H9 (cell line): ENCODE data around the gene ELOA. TPM values are rescaled to one million over a fixed set of nuclear protein-coding genes. Genes with fewer than 3 reads are reported as not detected.

Experiments
- DNase-seq: peaks from one replicate; pipeline ENCODE4 v3.0.0-alpha.2; 2017
- H2AFZ ChIP-seq: one replicate; pipeline ENCODE4 v1.6.1; 2013; ENCODE audit warnings: mild to moderate bottlenecking, low read length, control low read depth, moderate library complexity
- H2AK5ac ChIP-seq: 2 replicates; pipeline ENCODE4 v1.6.1; 2013; ENCODE audit warnings: low read length, control low read depth, mixed read lengths; ENCODE audit not compliant: insufficient read length
- H2BK120ac ChIP-seq: one replicate; pipeline ENCODE4 v1.6.1; 2013; ENCODE audit warnings: low read depth, mild to moderate bottlenecking, low read length, control low read depth, inconsistent platforms; ENCODE audit not compliant: poor library complexity, severe bottlenecking
- H2BK12ac ChIP-seq: 2 replicates; pipeline ENCODE4 v1.6.1; 2013; ENCODE audit warnings: low read length, control low read depth, mixed read lengths, low read depth; ENCODE audit not compliant: insufficient read length
- H2BK15ac ChIP-seq: 2 replicates; pipeline ENCODE4 v1.6.1; 2013; ENCODE audit warnings: low read depth, low read length, control low read depth
- H2BK20ac ChIP-seq: one replicate; pipeline ENCODE4 v1.6.1; 2013; ENCODE audit warnings: low read depth, mild to moderate bottlenecking, low read length, control low read depth, inconsistent platforms; ENCODE audit not compliant: poor library complexity, severe bottlenecking
- H2BK5ac ChIP-seq: 2 replicates; pipeline ENCODE4 v1.6.1; 2013; ENCODE audit warnings: low read length, control low read depth, mixed read lengths; ENCODE audit not compliant: insufficient read length
- H3K14ac ChIP-seq: 2 replicates; pipeline ENCODE4 v1.6.1; 2013; ENCODE audit warnings: low read length, control low read depth; ENCODE audit not compliant: insufficient read depth
- H3K18ac ChIP-seq: 2 replicates; pipeline ENCODE4 v1.6.1; 2013; ENCODE audit warnings: low read depth, mild to moderate bottlenecking, mixed read lengths, low read length, control low read depth; ENCODE audit not compliant: insufficient read length
- H3K23ac ChIP-seq: 2 replicates; pipeline ENCODE4 v1.6.1; 2013; ENCODE audit warnings: low read length, control low read depth, mixed read lengths, low read depth; ENCODE audit not compliant: insufficient read length
- H3K23me2 ChIP-seq: 2 replicates; pipeline ENCODE4 v1.6.1; 2013; ENCODE audit warnings: low read depth, mild to moderate bottlenecking, mixed read lengths, low read length, control low read depth; ENCODE audit not compliant: insufficient read length, poor library complexity, severe bottlenecking
- H3K27ac ChIP-seq: 2 replicates; pipeline ENCODE4 v1.5.1; 2013; ENCODE audit warnings: low read length, control low read depth, mixed read lengths, low read depth; ENCODE audit not compliant: insufficient read length
- H3K27me3 ChIP-seq: 2 replicates; pipeline ENCODE4 v1.6.1; 2013; ENCODE audit warnings: low read length, control low read depth, inconsistent platforms; ENCODE audit not compliant: insufficient read depth
- H3K4ac ChIP-seq: 2 replicates; pipeline ENCODE4 v1.6.1; 2013; ENCODE audit warnings: low read depth, mild to moderate bottlenecking, control low read depth, inconsistent platforms, low read length, moderate library complexity
- H3K4me1 ChIP-seq: 2 replicates; pipeline ENCODE4 v1.6.1; 2013; ENCODE audit warnings: low read length, control low read depth, inconsistent platforms; ENCODE audit not compliant: insufficient read depth
- H3K4me2 ChIP-seq: 2 replicates; pipeline ENCODE4 v1.6.1; 2013; ENCODE audit warnings: low read length, control low read depth, mixed read lengths; ENCODE audit not compliant: insufficient read length, insufficient read depth
- H3K56ac ChIP-seq: 2 replicates; pipeline ENCODE4 v1.6.1; 2013; ENCODE audit warnings: low read depth, mild to moderate bottlenecking, mixed read lengths, low read length, control low read depth; ENCODE audit not compliant: insufficient read length
- H3K79me1 ChIP-seq: 2 replicates; pipeline ENCODE4 v1.6.1; 2013; ENCODE audit warnings: low read depth, mild to moderate bottlenecking, moderate library complexity, low read length, control low read depth, inconsistent platforms; ENCODE audit not compliant: insufficient read depth, poor library complexity, severe bottlenecking
- H3K79me2 ChIP-seq: 2 replicates; pipeline ENCODE4 v1.6.1; 2013; ENCODE audit warnings: low read length, control low read depth, inconsistent platforms; ENCODE audit not compliant: insufficient read depth
- H3K9ac ChIP-seq: 2 replicates; pipeline ENCODE4 v1.6.1; 2013; ENCODE audit warnings: low read length, control low read depth, mixed read lengths; ENCODE audit not compliant: insufficient read length; ENCODE audit errors: extremely low read depth
- H3K9me3 ChIP-seq: one replicate; pipeline ENCODE4 v1.6.1; 2013; ENCODE audit warnings: low read depth, low read length, inconsistent platforms; ENCODE audit not compliant: control insufficient read depth
- H3T11ph ChIP-seq: one replicate; pipeline ENCODE4 v1.6.1; 2013; ENCODE audit warnings: mild to moderate bottlenecking, low read length, control low read depth, inconsistent platforms
- H4K20me1 ChIP-seq: one replicate; pipeline ENCODE4 v1.6.1; 2013; ENCODE audit not compliant: control insufficient read depth, insufficient read length, insufficient read depth
- H4K5ac ChIP-seq: 2 replicates; pipeline ENCODE4 v1.6.1; 2013; ENCODE audit warnings: low read depth, mild to moderate bottlenecking, mixed read lengths, low read length, control low read depth; ENCODE audit not compliant: insufficient read length
- H4K8ac ChIP-seq: replicated peaks from 2 replicates; pipeline ENCODE4 v1.6.1; 2013; ENCODE audit warnings: low read length, control low read depth, mixed read lengths, low read depth; ENCODE audit not compliant: insufficient read length
- H4K91ac ChIP-seq: 2 replicates; pipeline ENCODE4 v1.6.1; 2013; ENCODE audit warnings: low read depth, mild to moderate bottlenecking, moderate library complexity, mixed read lengths, low read length, control low read depth; ENCODE audit not compliant: insufficient read length
- H3K27ac Mint-ChIP-seq, 3 experiments: 2 replicates in 2 of 3; 3 replicates in 1 of 3; pipeline ENCODE4 v1.8.0; 2020 to 2021; ENCODE audit warnings: mixed read lengths in 3 of 3, mild to moderate bottlenecking in 1 of 3, moderate library complexity in 1 of 3
- H3K27me3 Mint-ChIP-seq: 2 replicates; pipeline ENCODE4 v1.8.0; 2021; ENCODE audit warnings: low read depth, mild to moderate bottlenecking, moderate library complexity, mixed read lengths
- H3K36me3 Mint-ChIP-seq, 3 experiments: 2 replicates in 2 of 3; 3 replicates in 1 of 3; pipeline ENCODE4 v1.8.0; 2020 to 2021; ENCODE audit warnings: low read depth in 3 of 3, mixed read lengths in 3 of 3; ENCODE audit not compliant: insufficient read depth in 1 of 3
- H3K4me1 Mint-ChIP-seq, 2 experiments: 2 replicates each; pipeline ENCODE4 v1.8.0; 2020; ENCODE audit warnings: mixed read lengths in 2 of 2
- H3K4me3 Mint-ChIP-seq, 2 experiments: 2 replicates in 1 of 2; 3 replicates in 1 of 2; pipeline ENCODE4 v1.8.0; 2020 to 2021; ENCODE audit warnings: mild to moderate bottlenecking in 2 of 2, mixed read lengths in 2 of 2, moderate library complexity in 1 of 2
- H3K9me3 Mint-ChIP-seq, 2 experiments: 2 replicates in 1 of 2; 3 replicates in 1 of 2; pipeline ENCODE4 v1.8.0; 2020; ENCODE audit warnings: mild to moderate bottlenecking in 2 of 2, mixed read lengths in 2 of 2, moderate library complexity in 1 of 2
- CTCF ChIP-seq: fragments of 200-600 bp; sonication (generic); conservative IDR thresholded peaks from 3 replicates; pipeline ENCODE4 v1.8.0; 2021; ENCODE audit warnings: antibody characterized with exemption, mild to moderate bottlenecking
- WGBS: extraction: QIAGEN DNeasy Blood & Tissue Kit; methylation state at CpG from one replicate; pipeline ENCODE4 v1.1.7; 2013; ENCODE audit warnings: missing lambda C conversion rate, low lambda C conversion rate, mixed read lengths; ENCODE audit not compliant: insufficient read length; ENCODE audit errors: extremely low coverage; 5-methylcytosine and 5-hydroxymethylcytosine counted together
- total RNA-seq: library from RNA; stranded (reverse); gene quantifications from 2 replicates; pipeline ENCODE4 v1.2.1, GENCODE V29; 2021

Gene ELOA
- total RNA-seq, 1 experiment from 2014 or later = 66.2 TPM

DNA sequence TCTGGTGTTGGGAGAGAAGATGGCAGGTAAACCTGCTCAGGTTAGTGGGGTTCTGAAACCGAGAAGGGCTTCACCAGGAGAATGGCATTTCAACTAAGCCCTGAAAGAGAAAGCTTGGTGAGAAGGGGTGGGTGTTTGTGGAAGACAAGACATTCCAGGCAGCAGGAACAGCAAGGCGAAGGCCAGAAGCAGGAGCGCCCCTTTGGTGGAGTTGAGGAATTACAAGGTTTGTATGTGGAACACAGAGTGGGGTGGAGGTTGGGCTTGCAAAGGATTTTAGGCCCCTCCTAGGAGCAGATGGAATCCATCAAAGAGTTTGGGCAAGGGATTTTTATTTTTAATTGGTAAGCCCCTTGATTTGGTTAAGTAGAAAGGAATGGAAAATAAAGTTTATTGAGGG lies 24.8 kb upstream of the ELOA start:
- H2BK5ac ChIP-seq = no peak overlapping the region
- WGBS = no CpG with 5 or more reads among the region's 3 CpGs

More for the DNA sequence above, 24.8 kb upstream of the ELOA start:
- H2AFZ ChIP-seq = no peak overlapping the region
- no peak overlapping the region for H3T11ph ChIP-seq
- H3K27ac ChIP-seq = no peak overlapping the region
- Mint-ChIP-seq H3K27ac (no peak overlapping the region), H3K36me3 (no peaks in the 10 kb centered on the region; a peak in 2 of 7 replicates), H3K27me3 (no peaks in the 10 kb centered on the region), H3K4me3 (no peak overlapping the region), H3K4me1 (peaks cover 11 to 12% of the 10 kb centered on the region in 2 experiments), H3K9me3 (no peaks in the 10 kb centered on the region)
- H4K91ac ChIP-seq = no peak overlapping the region
- H3K79me2 ChIP-seq = no peaks in the 10 kb centered on the region
- no peaks in the 10 kb centered on the region for H3K9me3 ChIP-seq
- H2BK15ac ChIP-seq = no peak overlapping the region
- peak; percentile 84 for TF ChIP-seq CTCF
- no peak overlapping the region for H3K4me2 ChIP-seq
- no peak overlapping the region for H4K5ac ChIP-seq
- H4K20me1 ChIP-seq = no peaks in the 10 kb centered on the region
- H3K23me2 ChIP-seq = no peaks in the 10 kb centered on the region
- no peak overlapping the region for H3K9ac ChIP-seq
- H2AK5ac ChIP-seq = no peak overlapping the region
- no peak overlapping the region for H3K56ac ChIP-seq
- no peak overlapping the region for H3K23ac ChIP-seq
- H3K27me3 ChIP-seq = no peaks in the 10 kb centered on the region
- DNase-seq = peak; percentile 85
- H3K14ac ChIP-seq = no peak overlapping the region
- peaks cover 3% of the 10 kb centered on the region for H3K79me1 ChIP-seq
- H4K8ac ChIP-seq = no peak overlapping the region
- no peak overlapping the region for H2BK120ac ChIP-seq
- no peak overlapping the region for H3K18ac ChIP-seq
- no peak overlapping the region for H2BK20ac ChIP-seq
- no peaks in the 10 kb centered on the region for H3K4me1 ChIP-seq
- H3K4ac ChIP-seq = no peak overlapping the region
- no peak overlapping the region for H2BK12ac ChIP-seq
